Measurements from ENCODE around the gene DENND6A. TPM values are rescaled to one million over a fixed set of nuclear protein-coding genes. Genes with fewer than 3 reads are reported as not detected.

DENND6A gene
- total and polyA plus RNA-seq, 2 of the 13 experiments (the other 11 are each of a cell fraction or from before 2014, with no cell fraction given): 9.4 to 11.1 TPM

DNA sequence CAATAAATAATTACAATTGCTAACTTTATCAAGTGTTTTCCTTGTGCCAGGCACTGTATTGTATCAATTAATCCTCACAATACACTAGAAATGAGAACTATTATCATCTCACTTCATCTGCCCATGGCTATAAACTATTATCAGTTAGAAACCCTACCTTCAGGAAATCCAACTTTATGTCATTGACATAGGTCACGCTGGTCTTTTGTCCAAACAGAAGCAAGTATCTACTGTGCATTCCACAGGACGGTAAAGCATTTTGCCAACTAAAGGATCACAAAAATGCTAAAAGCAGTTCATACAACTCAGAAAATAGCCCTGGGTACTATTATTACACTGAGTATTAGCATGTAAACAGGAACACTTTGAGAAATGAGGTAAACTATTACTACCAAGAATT is 9.6 kb downstream of the DENND6A start:
- intact Hi-C loops (cut with micrococcal nuclease; ENCODE audit: unreplicated experiment) (no loop called here), in situ Hi-C loops (cut with HindIII; ENCODE audit: extremely low pct_ligation_motif_present, low pct_unique_long_range_greater_than_20kb) (no loop called here)
- Histone ChIP-seq H3K9ac (ENCODE audit: insufficient read depth, low read depth, low read length) (no peak overlapping the region), H3K79me2 (ENCODE audit: insufficient read depth, low read length) (peaks cover 26% of the 10 kb centered on the region), H3K4me3 (replicated peaks in 1 of 3; ENCODE audit: insufficient read depth in 1 of 3, low read depth in 2 of 3, low read length in 3 of 3) (no peak overlapping the region), H3K27me3 (ENCODE audit: control insufficient read depth in 1 of 2, insufficient read depth in 2 of 2, low read length in 2 of 2) (no peaks in the 10 kb centered on the region), H3K36me3 (replicated peaks in 1 of 2; ENCODE audit: control insufficient read depth in 1 of 2, insufficient read depth in 2 of 2, low read length in 2 of 2) (peaks cover 2 to 8% of the 10 kb centered on the region in 2 experiments; a peak in 3 of 5 replicates), H2AFZ (ENCODE audit: low read length) (no peak overlapping the region), H3K9me3 (ENCODE audit: low read length) (no peaks in the 10 kb centered on the region), H3K4me2 (ENCODE audit: low read depth, low read length) (no peak overlapping the region), H3K4me1 (ENCODE audit: insufficient read depth, low read length) (peaks cover 13% of the 10 kb centered on the region; the same call in 1 of the 2 replicates), H3K27ac (ENCODE audit: extremely low read length, insufficient read depth, low read length) (no peak overlapping the region), H4K20me1 (ENCODE audit: insufficient read depth, low read length) (no peaks in the 10 kb centered on the region)
- no TSS peak for BruUV-seq (replicated peaks)
- no peak for FAIRE-seq
- no peak for DNase-seq (ENCODE audit: low spot score)
- no peak for ATAC-seq
- ChIA-PET POLR2A (no interaction called here), CTCF (ENCODE audit: low intra/inter-chr PET ratio, low total read pairs) (no interaction called here)
- TF ChIP-seq ZFX (CRISPR knock-in tag; IDR thresholded peaks at IDR 0.05; ENCODE audit: low read depth) (no peak), ZSCAN12 (CRISPR knock-in tag; IDR thresholded peaks at IDR 0.05) (no peak), CENPT (CRISPR knock-in tag; IDR thresholded peaks at IDR 0.05; ENCODE audit: low read depth) (no peak), NFIC (IDR thresholded peaks at IDR 0.05; ENCODE audit: low read length) (no peak), SNAI1 (CRISPR knock-in tag; IDR thresholded peaks at IDR 0.05; ENCODE audit: borderline replicate concordance) (no peak), ADNP (CRISPR knock-in tag; IDR thresholded peaks at IDR 0.05) (no peak), ZNF670 (CRISPR knock-in tag; IDR thresholded peaks at IDR 0.05; ENCODE audit: borderline replicate concordance) (no peak)
- TF ChIP-seq, protein P1, sequence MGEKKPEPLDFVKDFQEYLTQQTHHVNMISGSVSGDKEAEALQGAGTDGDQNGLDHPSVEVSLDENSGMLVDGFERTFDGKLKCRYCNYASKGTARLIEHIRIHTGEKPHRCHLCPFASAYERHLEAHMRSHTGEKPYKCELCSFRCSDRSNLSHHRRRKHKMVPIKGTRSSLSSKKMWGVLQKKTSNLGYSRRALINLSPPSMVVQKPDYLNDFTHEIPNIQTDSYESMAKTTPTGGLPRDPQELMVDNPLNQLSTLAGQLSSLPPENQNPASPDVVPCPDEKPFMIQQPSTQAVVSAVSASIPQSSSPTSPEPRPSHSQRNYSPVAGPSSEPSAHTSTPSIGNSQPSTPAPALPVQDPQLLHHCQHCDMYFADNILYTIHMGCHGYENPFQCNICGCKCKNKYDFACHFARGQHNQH (CRISPR knock-in tag; IDR thresholded peaks at IDR 0.05): no peak
- TF ChIP-seq, protein P2, sequence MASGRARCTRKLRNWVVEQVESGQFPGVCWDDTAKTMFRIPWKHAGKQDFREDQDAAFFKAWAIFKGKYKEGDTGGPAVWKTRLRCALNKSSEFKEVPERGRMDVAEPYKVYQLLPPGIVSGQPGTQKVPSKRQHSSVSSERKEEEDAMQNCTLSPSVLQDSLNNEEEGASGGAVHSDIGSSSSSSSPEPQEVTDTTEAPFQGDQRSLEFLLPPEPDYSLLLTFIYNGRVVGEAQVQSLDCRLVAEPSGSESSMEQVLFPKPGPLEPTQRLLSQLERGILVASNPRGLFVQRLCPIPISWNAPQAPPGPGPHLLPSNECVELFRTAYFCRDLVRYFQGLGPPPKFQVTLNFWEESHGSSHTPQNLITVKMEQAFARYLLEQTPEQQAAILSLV (CRISPR knock-in tag; IDR thresholded peaks at IDR 0.05; ENCODE audit: borderline replicate concordance): no peak
- TF ChIP-seq, protein P3, sequence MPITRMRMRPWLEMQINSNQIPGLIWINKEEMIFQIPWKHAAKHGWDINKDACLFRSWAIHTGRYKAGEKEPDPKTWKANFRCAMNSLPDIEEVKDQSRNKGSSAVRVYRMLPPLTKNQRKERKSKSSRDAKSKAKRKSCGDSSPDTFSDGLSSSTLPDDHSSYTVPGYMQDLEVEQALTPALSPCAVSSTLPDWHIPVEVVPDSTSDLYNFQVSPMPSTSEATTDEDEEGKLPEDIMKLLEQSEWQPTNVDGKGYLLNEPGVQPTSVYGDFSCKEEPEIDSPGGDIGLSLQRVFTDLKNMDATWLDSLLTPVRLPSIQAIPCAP (CRISPR knock-in tag; IDR thresholded peaks at IDR 0.05; ENCODE audit: low read depth): no peak
- TF ChIP-seq, protein P4, sequence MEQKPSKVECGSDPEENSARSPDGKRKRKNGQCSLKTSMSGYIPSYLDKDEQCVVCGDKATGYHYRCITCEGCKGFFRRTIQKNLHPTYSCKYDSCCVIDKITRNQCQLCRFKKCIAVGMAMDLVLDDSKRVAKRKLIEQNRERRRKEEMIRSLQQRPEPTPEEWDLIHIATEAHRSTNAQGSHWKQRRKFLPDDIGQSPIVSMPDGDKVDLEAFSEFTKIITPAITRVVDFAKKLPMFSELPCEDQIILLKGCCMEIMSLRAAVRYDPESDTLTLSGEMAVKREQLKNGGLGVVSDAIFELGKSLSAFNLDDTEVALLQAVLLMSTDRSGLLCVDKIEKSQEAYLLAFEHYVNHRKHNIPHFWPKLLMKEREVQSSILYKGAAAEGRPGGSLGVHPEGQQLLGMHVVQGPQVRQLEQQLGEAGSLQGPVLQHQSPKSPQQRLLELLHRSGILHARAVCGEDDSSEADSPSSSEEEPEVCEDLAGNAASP (CRISPR knock-in tag; IDR thresholded peaks at IDR 0.05; ENCODE audit: borderline replicate concordance): no peak
- WGBS (ENCODE audit: low lambda C conversion rate): 97% methylated on average over 2 of the region's 2 CpGs
